Measurements from ENCODE around the gene NKX2-1. TPM values are rescaled to one million over a fixed set of nuclear protein-coding genes. Genes with fewer than 3 reads are reported as not detected.

NKX2-1 gene
- total and polyA plus RNA-seq, 10 of the 15 experiments (the other 5 are each of a cell fraction or from before 2014, with no cell fraction given), result 0.03 TPM; not detected in 9

DNA sequence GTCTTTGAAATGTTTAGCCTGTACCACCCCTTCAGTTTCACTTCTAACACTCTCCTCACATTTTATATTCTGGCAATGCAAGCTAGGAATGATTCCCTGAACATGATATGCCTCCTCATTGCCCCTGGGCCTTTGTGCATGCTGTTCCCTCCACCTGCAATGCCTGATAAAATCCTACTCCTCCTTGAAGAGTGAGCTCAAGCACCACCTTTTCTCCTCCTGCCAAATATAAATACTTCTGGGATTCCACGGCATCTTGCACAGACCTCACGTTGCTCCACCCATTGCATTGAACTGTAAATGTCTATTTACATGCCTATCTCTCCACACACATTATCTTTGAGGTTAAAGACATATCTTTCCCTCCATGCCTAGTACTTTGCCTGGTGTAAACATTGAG, 21.1 kb downstream of the NKX2-1 start:
- Histone ChIP-seq H2AFZ (ENCODE audit: control insufficient read depth, low read depth, low read length) (no peak overlapping the region), H3K79me2 (ENCODE audit: control insufficient read depth, insufficient read depth, low read length) (no peaks in the 10 kb centered on the region), H3K9me3 (replicated peaks; ENCODE audit: control insufficient read depth, insufficient read depth, low read length) (no peaks in the 10 kb centered on the region), H3K27ac (ENCODE audit: control insufficient read depth, insufficient read depth) (no peak overlapping the region), H3K4me3 (no peak overlapping the region), H3K36me3 (ENCODE audit: control insufficient read depth in 2 of 2, insufficient read depth in 2 of 2, low read length in 1 of 2) (no peaks in the 10 kb centered on the region), H3K9ac (ENCODE audit: control insufficient read depth, insufficient read depth, low read length) (no peak overlapping the region), H3K4me2 (ENCODE audit: control insufficient read depth, insufficient read depth) (no peak overlapping the region), H3K4me1 (ENCODE audit: control insufficient read depth, insufficient read depth, low read length) (no peaks in the 10 kb centered on the region), H3K27me3 (replicated peaks in 1 of 2; ENCODE audit: control insufficient read depth in 2 of 2, insufficient read depth in 2 of 2, low read length in 1 of 2) (peaks cover 0 to 5% of the 10 kb centered on the region in 2 experiments; a peak in 2 of 4 replicates), H4K20me1 (ENCODE audit: control insufficient read depth, insufficient read depth) (no peaks in the 10 kb centered on the region)
- DNase-seq (ENCODE audit: low read depth, low spot score), result no peak
- ChIA-PET CTCF (no interaction called here), RAD21 (ENCODE audit: unreplicated experiment) (no interaction called here), POLR2A (no interaction called here), SMC1A (ENCODE audit: uncharacterized antibody, unreplicated experiment) (no interaction called here)
- BruUV-seq (replicated peaks), result no TSS peak
- in situ Hi-C loops (cut with MboI), result no loop called here
- ATAC-seq, result no peak
- intact Hi-C loops (cut with micrococcal nuclease; ENCODE audit: unreplicated experiment), result no loop called here
- FAIRE-seq, result no peak
- TF ChIP-seq BACH1 (IDR thresholded peaks at IDR 0.05; ENCODE audit: borderline replicate concordance) (no peak), ZNF274 (IDR thresholded peaks at IDR 0.05; ENCODE audit: insufficient read depth, insufficient read length) (no peak), FOXK2 (IDR thresholded peaks at IDR 0.05) (no peak), RUNX3 (IDR thresholded peaks at IDR 0.05; ENCODE audit: low read length) (no peak), RB1 (IDR thresholded peaks at IDR 0.05; ENCODE audit: borderline replicate concordance) (no peak), SPI1 (IDR thresholded peaks at IDR 0.05; ENCODE audit: borderline replicate concordance, insufficient read depth, low read depth, low read length) (no peak), POLR2A (IDR thresholded peaks at IDR 0.05; ENCODE audit: low read depth, low read length) (no peak), RELA (IDR thresholded peaks at IDR 0.05; ENCODE audit: borderline replicate concordance, partially characterized antibody) (no peak), TCF12 (IDR thresholded peaks at IDR 0.05; ENCODE audit: low read depth, low read length) (no peak), FOXM1 (IDR thresholded peaks at IDR 0.05; ENCODE audit: low read depth, low read length) (no peak), KAT2A (conservative IDR thresholded peaks at IDR 0.05; ENCODE audit: control insufficient read depth, low read depth, low read length) (no peak), MTA3 (IDR thresholded peaks at IDR 0.05; ENCODE audit: borderline replicate concordance, low read length) (no peak)
- TF ChIP-seq, protein P1, sequence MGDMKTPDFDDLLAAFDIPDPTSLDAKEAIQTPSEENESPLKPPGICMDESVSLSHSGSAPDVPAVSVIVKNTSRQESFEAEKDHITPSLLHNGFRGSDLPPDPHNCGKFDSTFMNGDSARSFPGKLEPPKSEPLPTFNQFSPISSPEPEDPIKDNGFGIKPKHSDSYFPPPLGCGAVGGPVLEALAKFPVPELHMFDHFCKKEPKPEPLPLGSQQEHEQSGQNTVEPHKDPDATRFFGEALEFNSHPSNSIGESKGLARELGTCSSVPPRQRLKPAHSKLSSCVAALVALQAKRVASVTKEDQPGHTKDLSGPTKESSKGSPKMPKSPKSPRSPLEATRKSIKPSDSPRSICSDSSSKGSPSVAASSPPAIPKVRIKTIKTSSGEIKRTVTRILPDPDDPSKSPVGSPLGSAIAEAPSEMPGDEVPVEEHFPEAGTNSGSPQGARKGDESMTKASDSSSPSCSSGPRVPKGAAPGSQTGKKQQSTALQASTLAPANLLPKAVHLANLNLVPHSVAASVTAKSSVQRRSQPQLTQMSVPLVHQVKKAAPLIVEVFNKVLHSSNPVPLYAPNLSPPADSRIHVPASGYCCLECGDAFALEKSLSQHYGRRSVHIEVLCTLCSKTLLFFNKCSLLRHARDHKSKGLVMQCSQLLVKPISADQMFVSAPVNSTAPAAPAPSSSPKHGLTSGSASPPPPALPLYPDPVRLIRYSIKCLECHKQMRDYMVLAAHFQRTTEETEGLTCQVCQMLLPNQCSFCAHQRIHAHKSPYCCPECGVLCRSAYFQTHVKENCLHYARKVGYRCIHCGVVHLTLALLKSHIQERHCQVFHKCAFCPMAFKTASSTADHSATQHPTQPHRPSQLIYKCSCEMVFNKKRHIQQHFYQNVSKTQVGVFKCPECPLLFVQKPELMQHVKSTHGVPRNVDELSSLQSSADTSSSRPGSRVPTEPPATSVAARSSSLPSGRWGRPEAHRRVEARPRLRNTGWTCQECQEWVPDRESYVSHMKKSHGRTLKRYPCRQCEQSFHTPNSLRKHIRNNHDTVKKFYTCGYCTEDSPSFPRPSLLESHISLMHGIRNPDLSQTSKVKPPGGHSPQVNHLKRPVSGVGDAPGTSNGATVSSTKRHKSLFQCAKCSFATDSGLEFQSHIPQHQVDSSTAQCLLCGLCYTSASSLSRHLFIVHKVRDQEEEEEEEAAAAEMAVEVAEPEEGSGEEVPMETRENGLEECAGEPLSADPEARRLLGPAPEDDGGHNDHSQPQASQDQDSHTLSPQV (IDR thresholded peaks at IDR 0.05), result no peak
- 7% methylated on average over 2 of the region's 2 CpGs for WGBS (ENCODE audit: insufficient coverage, insufficient replicate concordance, low lambda C conversion rate, missing lambda C conversion rate)

All from GM12878 (cell line).